SH-SY5Y (cell line): ENCODE data around the gene SNX3.

Experiments
- GATA2 ChIP-seq: IDR thresholded peaks from 2 replicates; pipeline ENCODE4 v1.6.1; 2011; ENCODE audit warnings: mild to moderate bottlenecking, low read depth, low read length
- GATA3 ChIP-seq: IDR thresholded peaks from 2 replicates; pipeline ENCODE4 v1.6.1; 2011; ENCODE audit warnings: low read depth, mild to moderate bottlenecking, low read length, moderate library complexity

GRCh38 chr6:108288742-108289141 is 27.9 kb upstream of the SNX3 start:
- no peak for TF ChIP-seq GATA2
- TF ChIP-seq GATA3, result no peak
